HG02943 (cell line): Measurements from ENCODE around the gene FCRL6.

Source experiments
- ATAC-seq: cut with Tn5 transposase; IDR thresholded peaks from one replicate; pipeline ENCODE4 v1.9.1; 2021; ENCODE audit warnings: mild to moderate bottlenecking, low read depth, moderate library complexity; ENCODE audit not compliant: unreplicated experiment

Gene FCRL6

GRCh38 chr1:159802111-159802510 lies at the start of gene FCRL6:
TSS of gene FCRL6 (plus strand) at chr1:159802360. CDS start at chr1:159802425, 65 bp downstream.
- no peak for ATAC-seq

- no peak for ATAC-seq
Measured at GRCh38 chr1:159753386-159753785, 48.8 kb upstream of the FCRL6 start.

- no peak for ATAC-seq
Measured at GRCh38 chr1:159755451-159756007, 46.6 kb upstream of the FCRL6 start.

GRCh38 chr1:159756397-159756796 lies 45.8 kb upstream of the FCRL6 start:
- ATAC-seq: no peak

- ATAC-seq: no peak
Measured at GRCh38 chr1:159763686-159764085, 38.5 kb upstream of the FCRL6 start.

GRCh38 chr1:159765806-159766205 lies 36.4 kb upstream of the FCRL6 start:
- ATAC-seq: no peak

GRCh38 chr1:159771127-159771895 lies 30.8 kb upstream of the FCRL6 start:
- no peak for ATAC-seq

- ATAC-seq: no peak
Measured at GRCh38 chr1:159774465-159774864, 27.7 kb upstream of the FCRL6 start.

- ATAC-seq: no peak
Measured at GRCh38 chr1:159775716-159776115, 26.4 kb upstream of the FCRL6 start.

GRCh38 chr1:159778266-159778665 lies 23.9 kb upstream of the FCRL6 start:
- ATAC-seq: no peak

GRCh38 chr1:159779403-159779851 lies 22.7 kb upstream of the FCRL6 start:
- ATAC-seq: no peak

- ATAC-seq: peak; percentile 98
Measured at GRCh38 chr1:159780583-159781582, 21.3 kb upstream of the FCRL6 start, which contains the start of gene DUSP23. TSS of gene DUSP23 (plus strand) at chr1:159780962. CDS start at chr1:159781101, 139 bp downstream.

GRCh38 chr1:159781992-159782391 lies 20.2 kb upstream of the FCRL6 start:
- no peak for ATAC-seq

- no peak for ATAC-seq
Measured at GRCh38 chr1:159783724-159784123, 18.4 kb upstream of the FCRL6 start.

GRCh38 chr1:159786465-159786864 lies 15.7 kb upstream of the FCRL6 start:
- no peak for ATAC-seq

GRCh38 chr1:159786966-159787365 lies 15.2 kb upstream of the FCRL6 start:
- no peak for ATAC-seq

GRCh38 chr1:159790237-159790917 lies 11.8 kb upstream of the FCRL6 start:
- no peak for ATAC-seq

- ATAC-seq: no peak
Measured at GRCh38 chr1:159791031-159791430, 11.1 kb upstream of the FCRL6 start.

- no peak for ATAC-seq
Measured at GRCh38 chr1:159791461-159791860, 10.7 kb upstream of the FCRL6 start.

- no peak for ATAC-seq
Measured at GRCh38 chr1:159795534-159795933, 6.6 kb upstream of the FCRL6 start.
